LNCaP clone FGC (cell line): ENCODE data around the gene SYNJ2.

ENCODE experiments used
- DNase-seq: peaks from one replicate; pipeline ENCODE4 v3.0.0-alpha.2; 2011; ENCODE audit warnings: low read depth
- H3K4me3 ChIP-seq: 2 replicates; pipeline ENCODE4 v1.5.1; 2011; ENCODE audit warnings: mild to moderate bottlenecking, low read depth, low read length, control low read depth
- CTCF ChIP-seq: IDR thresholded peaks from 2 replicates; pipeline ENCODE4 v1.5.1; 2012; ENCODE audit warnings: mild to moderate bottlenecking; ENCODE audit not compliant: control insufficient read depth, insufficient read depth; ENCODE audit errors: extremely low read depth

The SYNJ2 gene

GRCh38 chr6:158059108-158059507 lies 77.4 kb downstream of the SYNJ2 start:
- TF ChIP-seq CTCF, result no peak
- no peak overlapping the region for H3K4me3 ChIP-seq
- no peak for DNase-seq

DNA sequence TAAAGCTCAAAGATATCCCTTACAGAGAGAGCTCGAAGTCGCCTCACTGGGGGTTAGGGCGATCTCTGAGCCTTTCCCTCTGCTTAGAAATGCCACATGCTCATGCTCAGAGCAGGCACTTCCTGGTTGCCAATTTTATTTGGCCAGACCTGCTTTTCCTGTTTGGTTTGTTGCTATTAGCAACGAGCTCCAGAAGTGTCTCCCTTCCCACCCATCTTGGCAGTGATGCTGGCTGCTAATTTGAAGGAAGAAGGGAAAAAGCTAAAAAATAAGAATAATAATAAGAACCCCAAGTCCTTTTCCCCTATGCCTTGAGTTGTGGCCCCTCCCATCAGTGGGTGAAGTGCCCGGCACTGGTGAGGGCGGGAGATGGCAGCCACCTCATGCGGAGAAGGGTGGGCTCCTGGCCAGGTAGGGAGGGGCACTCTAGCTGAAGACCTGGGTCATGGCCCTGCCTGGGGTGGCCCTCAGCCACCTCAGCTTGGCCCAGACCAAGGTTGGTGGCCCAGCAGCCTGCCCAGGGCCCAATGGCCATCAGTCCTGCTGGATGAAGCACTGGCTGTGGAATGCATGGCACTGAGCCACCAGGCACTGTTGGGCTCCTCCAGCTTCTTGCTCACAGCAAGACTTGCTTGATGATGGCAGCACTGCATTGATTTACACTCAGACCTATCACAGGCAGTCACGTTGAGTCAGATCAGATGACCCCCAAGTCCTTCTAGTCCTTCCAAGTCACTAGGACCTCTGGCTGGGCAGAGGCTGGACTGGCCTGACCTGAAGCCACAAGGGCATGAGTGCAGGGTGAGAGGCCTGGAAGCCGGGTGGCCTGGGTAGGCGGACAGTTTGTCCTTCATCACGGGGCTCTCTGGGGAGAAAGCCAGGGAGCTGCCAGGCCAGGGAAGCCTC lies 79.0 kb downstream of the SYNJ2 start:
- TF ChIP-seq CTCF, result no peak
- H3K4me3 ChIP-seq, result 0 out of 2 replicates have a peak overlapping the region, but pooled peaks have one; percentile 18
- peak; percentile 83 for DNase-seq

GRCh38 chr6:158061361-158061708 lies 79.7 kb downstream of the SYNJ2 start:
- no peak for DNase-seq
- TF ChIP-seq CTCF, result no peak
- no peak overlapping the region for H3K4me3 ChIP-seq

- no peak overlapping the region for H3K4me3 ChIP-seq
- DNase-seq, result no peak
- no peak for TF ChIP-seq CTCF
Measured at GRCh38 chr6:158061709-158062461, 80.2 kb downstream of the SYNJ2 start.

- TF ChIP-seq CTCF, result no peak
- no peak overlapping the region for H3K4me3 ChIP-seq
Measured at GRCh38 chr6:158063736-158064135, 82.1 kb downstream of the SYNJ2 start.

GRCh38 chr6:158064725-158065251 lies 83.1 kb downstream of the SYNJ2 start:
- TF ChIP-seq CTCF, result no peak
- H3K4me3 ChIP-seq, result no peak overlapping the region
- DNase-seq, result no peak

More at GRCh38 chr6:158063736-158064135, 82.1 kb downstream of the SYNJ2 start:
- no peak for DNase-seq
